ENCODE measurements around the gene INPP5E. TPM values are rescaled to one million over a fixed set of nuclear protein-coding genes. Genes with fewer than 3 reads are reported as not detected.

The INPP5E gene
- total and polyA plus RNA-seq, 11 donors, result 6.4 to 11.7 (median 9.3) TPM

- H3K4me1 ChIP-seq, result peaks cover 0 to 12% (median 0%) of the 10 kb centered on the region in 12 donors
- H3K4me3 ChIP-seq, result no peak overlapping the region
- WGBS, 4 donors, result 88 to 96% (median 94%) methylated on average over 11 of the region's 11 CpGs
- ATAC-seq (no peak), DNase-seq (no peak)
- H3K9me3 ChIP-seq, result no peaks in the 10 kb centered on the region
- peaks cover 0 to 96% (median 81%) of the 10 kb centered on the region in 9 donors for H3K36me3 ChIP-seq
- H3K27me3 ChIP-seq, result no peaks in the 10 kb centered on the region
- no peak for TF ChIP-seq CTCF (IDR thresholded peaks at IDR 0.05)
- no peak for TF ChIP-seq POLR2A (IDR thresholded peaks at IDR 0.05)
- intact Hi-C loops (cut with DNase I), result no loop called here
- no peak overlapping the region for H3K27ac ChIP-seq
Measured at GRCh38 chr9:136385015-136385414, 54.6 kb downstream of the INPP5E start.

- TF ChIP-seq CTCF (IDR thresholded peaks at IDR 0.05) (no peak), POLR2A (IDR thresholded peaks at IDR 0.05) (no peak)
- no peaks in the 10 kb centered on the region for H3K9me3 ChIP-seq
- 94 to 97% (median 96%) methylated on average over 17 to 20 of the region's 20 CpGs for WGBS, 4 donors
- peaks cover 0 to 93% (median 65%) of the 10 kb centered on the region in 9 donors for H3K36me3 ChIP-seq
- no peak overlapping the region for H3K27ac ChIP-seq
- intact Hi-C loops (cut with DNase I), result no loop called here
- peaks cover 0 to 18% (median 0%) of the 10 kb centered on the region in 12 donors for H3K4me1 ChIP-seq
- H3K4me3 ChIP-seq, result no peak overlapping the region
- DNase-seq (peak in 1 of 5 donors; percentile 58), ATAC-seq (no peak)
- H3K27me3 ChIP-seq, result no peaks in the 10 kb centered on the region
Measured at GRCh38 chr9:136383436-136383835, 56.2 kb downstream of the INPP5E start.

- no peak for TF ChIP-seq POLR2A (IDR thresholded peaks at IDR 0.05)
- Histone ChIP-seq H3K36me3 (peaks cover 0 to 83% (median 51%) of the 10 kb centered on the region in 9 donors), H3K27me3 (no peaks in the 10 kb centered on the region), H3K9me3 (no peaks in the 10 kb centered on the region), H3K27ac (peak overlapping the region in 1 of 12 donors; percentile 23), H3K4me1 (peaks cover 0 to 21% (median 0%) of the 10 kb centered on the region in 12 donors), H3K4me3 (no peak overlapping the region)
- ATAC-seq (peak in 1 of 4 donors; percentile 2), DNase-seq (peak in 1 of 5 donors; percentile 51)
- intact Hi-C loops (cut with DNase I), result no loop called here
- WGBS, 4 donors, result 91 to 92% (median 91%) methylated on average over 13 to 25 of the region's 25 CpGs
Measured at GRCh38 chr9:136381966-136382513, 57.6 kb downstream of the INPP5E start.

- peaks cover 0 to 21% (median 0%) of the 10 kb centered on the region in 12 donors for H3K4me1 ChIP-seq
- no peaks in the 10 kb centered on the region for H3K27me3 ChIP-seq
- WGBS, 4 donors, result 40 to 72% (median 61%) methylated on average over 8 to 9 of the region's 9 CpGs
- no peak overlapping the region for H3K4me3 ChIP-seq
- TF ChIP-seq POLR2A (IDR thresholded peaks at IDR 0.05) (no peak), CTCF (IDR thresholded peaks at IDR 0.05) (no peak)
- ATAC-seq (peak; percentile 68 to 89 (median 78)), DNase-seq (peak in 4 of 5 donors; percentile 56 to 84 (median 68))
- H3K9me3 ChIP-seq, result no peaks in the 10 kb centered on the region
- intact Hi-C loops (cut with DNase I), result no loop called here
- peak overlapping the region in 3 of 12 donors; percentile 6 to 29 (median 23) for H3K27ac ChIP-seq
- peaks cover 0 to 76% (median 48%) of the 10 kb centered on the region in 9 donors for H3K36me3 ChIP-seq
Measured at GRCh38 chr9:136381311-136381710, 58.3 kb downstream of the INPP5E start.

Data from heart left ventricle (tissue), 16 donors.